Activated CD4-positive, CD25-positive, alpha-beta regulatory T cell treated with anti-CD3 and anti-CD28 coated beads, Interleukin-2, amount 50 U/mL, for 16 hours (primary cell): ENCODE data around the gene PALLD.
"Not testable (repeated sequence)": the region's sequence is repeated elsewhere in the genome, so short reads cannot be mapped to it uniquely, and the experiment has no call there.

Experiments used
- DNase-seq: peaks from one replicate; pipeline ENCODE4 v3.0.0-alpha.2; 2020; ENCODE audit warnings: low read depth, low spot score

The PALLD gene

GRCh38 chr4:168496834-168497233, at the start of gene PALLD:
PALLD (plus strand) TSS chr4:168497052.
- no peak for DNase-seq

- DNase-seq: not testable (repeated sequence)
Observed at GRCh38 chr4:168449063-168449462, 47.8 kb upstream of the PALLD start.

- DNase-seq: no peak
Observed at GRCh38 chr4:168449719-168450452, 47.0 kb upstream of the PALLD start.

GRCh38 chr4:168451331-168451730, 45.5 kb upstream of the PALLD start:
- no peak for DNase-seq

GRCh38 chr4:168451744-168452390, 45.0 kb upstream of the PALLD start:
- no peak for DNase-seq

GRCh38 chr4:168453146-168453545, 43.7 kb upstream of the PALLD start:
- DNase-seq: no peak

- not testable (repeated sequence) for DNase-seq
Observed at GRCh38 chr4:168458256-168458655, 38.6 kb upstream of the PALLD start.

GRCh38 chr4:168461821-168462220, 35.0 kb upstream of the PALLD start:
- no peak for DNase-seq

- no peak for DNase-seq
Observed at GRCh38 chr4:168472920-168473319, 23.9 kb upstream of the PALLD start.

GRCh38 chr4:168474660-168475320, 22.1 kb upstream of the PALLD start:
- no peak for DNase-seq

- DNase-seq: no peak
Observed at GRCh38 chr4:168475745-168476144, 21.1 kb upstream of the PALLD start.

- DNase-seq: no peak
Observed at GRCh38 chr4:168478868-168479267, 18.0 kb upstream of the PALLD start.

GRCh38 chr4:168480931-168481611, 15.8 kb upstream of the PALLD start:
- DNase-seq: peak; percentile 16

GRCh38 chr4:168483811-168484210, 13.0 kb upstream of the PALLD start:
- no peak for DNase-seq

- no peak for DNase-seq
Observed at GRCh38 chr4:168484626-168485025, 12.2 kb upstream of the PALLD start.

- DNase-seq: no peak
Observed at GRCh38 chr4:168485156-168485910, 11.5 kb upstream of the PALLD start.

GRCh38 chr4:168486912-168487281, 10.0 kb upstream of the PALLD start:
- no peak for DNase-seq

- DNase-seq: no peak
Observed at GRCh38 chr4:168487282-168488035, 9.4 kb upstream of the PALLD start.

- DNase-seq: no peak
Observed at GRCh38 chr4:168488869-168489274, 8.0 kb upstream of the PALLD start.

GRCh38 chr4:168489616-168490015, 7.2 kb upstream of the PALLD start:
- DNase-seq: no peak

GRCh38 chr4:168490711-168491110, 6.1 kb upstream of the PALLD start:
- no peak for DNase-seq
